ENCODE results near the gene PRSS22. TPM values are rescaled to one million over a fixed set of nuclear protein-coding genes. Genes with fewer than 3 reads are reported as not detected.
A peak's percentile ranks its signal among the peaks of the same experiment; 100 is the strongest.
"Not testable (repeated sequence)": the region's sequence is repeated elsewhere in the genome, so short reads cannot be mapped to it uniquely, and the experiment has no call there.

Gene PRSS22, protein sequence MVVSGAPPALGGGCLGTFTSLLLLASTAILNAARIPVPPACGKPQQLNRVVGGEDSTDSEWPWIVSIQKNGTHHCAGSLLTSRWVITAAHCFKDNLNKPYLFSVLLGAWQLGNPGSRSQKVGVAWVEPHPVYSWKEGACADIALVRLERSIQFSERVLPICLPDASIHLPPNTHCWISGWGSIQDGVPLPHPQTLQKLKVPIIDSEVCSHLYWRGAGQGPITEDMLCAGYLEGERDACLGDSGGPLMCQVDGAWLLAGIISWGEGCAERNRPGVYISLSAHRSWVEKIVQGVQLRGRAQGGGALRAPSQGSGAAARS
- not detected for total RNA-seq
- long read RNA-seq = 0 reads

DNA sequence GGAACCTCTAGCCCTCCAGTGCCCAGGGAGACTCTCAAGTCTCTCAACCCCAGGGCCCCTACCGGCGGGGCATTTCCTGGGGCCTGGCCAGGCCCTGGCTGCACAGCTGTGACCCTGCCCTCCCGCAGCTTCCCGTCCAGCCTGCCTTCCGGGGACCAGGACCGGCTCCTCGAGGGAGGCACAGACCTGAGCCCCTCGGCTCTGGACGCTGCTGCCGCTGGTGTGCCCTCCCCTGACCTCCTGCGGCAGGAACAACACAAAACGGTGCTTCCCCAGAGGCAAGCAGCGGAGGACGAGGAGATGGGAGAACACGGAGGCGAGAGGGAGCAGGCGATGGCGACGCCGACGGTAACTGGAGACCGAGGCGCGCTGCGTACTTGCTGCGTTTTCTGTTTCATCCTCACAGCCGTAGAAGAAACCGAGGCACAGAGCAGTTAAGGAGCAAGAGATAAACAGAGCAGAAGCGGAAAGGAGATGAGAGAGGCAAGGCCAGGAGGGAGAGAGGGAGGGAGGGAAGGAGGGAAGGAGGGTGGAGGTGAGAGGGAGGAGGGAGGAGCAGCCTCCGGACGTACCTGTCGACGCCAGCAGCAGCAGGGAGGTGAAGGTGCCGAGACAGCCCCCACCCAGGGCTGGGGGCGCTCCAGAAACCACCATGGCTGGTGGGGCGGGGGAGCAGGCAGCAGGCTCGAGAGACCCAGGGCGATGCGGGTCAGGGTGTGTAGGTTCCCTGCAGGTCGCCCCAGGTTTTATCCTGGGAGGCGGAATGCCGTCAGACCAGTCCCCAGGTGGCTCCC, at the start of gene PRSS22:
PRSS22 (minus strand) TSS at position 720 of the 794 bp plus-strand sequence; CDS start at position 654, 66 bp downstream.
- intact Hi-C loops (cut with DNase I) = no loop called here
- DNase-seq (ENCODE audit: low spot score) = peak; percentile 56

DNA sequence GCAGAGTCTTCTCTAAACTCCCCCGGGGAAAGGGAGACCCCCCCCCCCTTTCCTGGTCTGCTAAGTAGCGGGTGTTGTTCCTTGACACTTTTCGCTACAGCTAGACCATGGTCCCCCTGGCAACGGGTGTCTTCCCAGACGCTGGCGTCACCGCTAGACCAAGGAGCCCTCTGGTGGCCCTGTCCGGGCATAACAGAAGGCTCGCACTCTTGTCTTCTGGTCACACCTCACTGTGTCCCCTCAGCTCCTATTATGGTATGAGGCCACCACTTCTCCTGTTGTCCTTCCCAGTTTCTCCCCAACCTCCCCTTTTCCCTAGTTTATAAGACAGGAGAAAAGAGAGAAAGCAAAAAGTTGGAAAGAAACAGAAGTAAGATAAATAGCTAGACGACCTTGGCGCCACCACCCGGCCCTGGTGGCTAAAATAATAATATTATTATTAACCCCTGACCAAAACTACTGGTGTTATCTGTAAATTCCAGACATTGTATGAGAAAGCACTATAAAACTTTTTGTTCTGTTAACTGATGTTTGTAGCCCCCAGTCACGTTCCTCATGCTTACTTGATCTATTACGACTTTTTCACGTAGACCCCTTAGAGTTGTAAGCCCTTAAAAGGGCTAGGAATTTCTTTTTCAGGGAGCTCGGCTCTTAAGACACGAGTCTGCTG, 49.2 kb upstream of the PRSS22 start:
- DNase-seq (ENCODE audit: low spot score); intact Hi-C loops (cut with DNase I): not testable (repeated sequence)

DNA sequence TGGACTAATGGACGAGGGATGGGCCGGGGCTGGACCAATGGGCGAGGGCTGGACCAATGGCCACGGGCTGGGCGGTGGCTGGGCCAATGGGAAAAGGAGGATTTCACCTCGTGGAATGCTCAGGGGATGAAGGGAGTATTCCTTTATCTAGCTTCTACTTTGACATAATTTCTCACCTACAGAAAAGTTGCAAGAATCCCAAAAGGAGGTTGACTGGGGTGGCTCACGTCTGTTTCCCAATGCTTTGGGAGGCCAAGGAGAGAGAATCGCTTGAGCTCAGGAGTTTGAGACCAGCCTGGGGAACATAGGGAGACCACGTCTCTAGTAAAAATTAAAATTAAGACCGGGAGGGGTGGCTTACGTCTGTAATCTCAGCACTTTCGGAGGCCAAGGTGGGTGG, 48.0 kb upstream of the PRSS22 start:
- intact Hi-C loops (cut with DNase I) = loop anchor here (2.0 kb wide), 1 partner anchor 23 kb away; the partner anchor contains the start of gene FLYWCH2
- DNase-seq (ENCODE audit: low spot score) = no peak

DNA sequence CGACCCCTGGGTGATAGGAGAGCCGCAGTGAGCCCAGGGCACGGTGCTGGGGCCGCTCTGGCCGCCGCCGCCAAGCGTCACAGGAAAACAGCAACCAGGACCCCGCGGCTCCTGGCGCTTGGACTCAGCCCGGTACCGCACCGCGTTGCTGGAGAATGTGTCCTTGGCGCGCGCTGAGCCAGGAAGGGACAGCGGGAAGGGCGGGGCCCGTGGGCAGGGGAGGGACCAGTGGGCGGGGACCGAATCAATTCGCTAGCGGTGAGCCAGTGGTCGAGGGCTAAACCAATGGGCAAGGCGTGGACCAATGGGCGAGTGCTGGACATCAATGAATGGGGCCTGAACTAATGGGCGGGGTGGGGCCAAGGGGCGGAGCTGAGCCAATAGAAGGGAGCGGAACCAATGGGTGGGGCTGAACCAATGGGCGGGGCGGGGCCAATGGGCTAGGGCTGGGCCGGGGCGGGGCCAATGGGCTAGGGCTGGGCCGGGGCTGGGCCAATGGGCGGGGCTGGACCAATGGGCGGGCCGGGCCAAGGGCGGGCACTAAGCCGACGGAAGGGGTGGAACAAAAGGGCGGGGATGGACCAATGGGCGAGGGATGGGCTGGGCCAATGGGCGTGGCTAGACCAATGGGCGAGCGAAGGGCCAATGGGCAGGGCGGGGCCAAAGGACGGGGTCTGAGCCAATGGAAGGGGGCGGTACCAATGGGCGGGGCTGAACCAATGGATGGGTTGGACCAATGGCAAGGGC, 47.4 kb upstream of the PRSS22 start:
- intact Hi-C loops (cut with DNase I) = loop anchor here (2.0 kb wide), 1 partner anchor 23 kb away; the partner anchor contains the start of gene FLYWCH2
- peak; percentile 99 for DNase-seq (ENCODE audit: low spot score)

DNA sequence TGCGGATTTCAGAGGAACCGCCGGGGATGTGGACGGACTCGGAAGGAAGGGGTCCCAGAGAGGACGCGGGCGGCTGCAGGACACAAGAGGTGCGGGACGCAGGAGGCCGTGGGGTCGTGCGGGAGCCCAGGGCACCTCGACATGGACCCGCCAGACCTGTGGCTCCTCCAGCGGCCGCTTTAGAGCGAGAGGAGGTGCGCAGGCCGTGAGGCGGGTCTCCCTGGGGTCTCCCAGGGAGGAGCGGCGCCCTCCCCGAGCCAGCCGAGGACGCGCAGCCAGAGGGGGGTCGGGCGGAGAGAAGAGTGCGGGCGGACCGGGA, 46.9 kb upstream of the PRSS22 start:
- no peak for DNase-seq (ENCODE audit: low spot score)
- intact Hi-C loops (cut with DNase I) = loop anchor here (2.0 kb wide), 1 partner anchor 22 kb away; the partner anchor contains the start of gene FLYWCH2

DNA sequence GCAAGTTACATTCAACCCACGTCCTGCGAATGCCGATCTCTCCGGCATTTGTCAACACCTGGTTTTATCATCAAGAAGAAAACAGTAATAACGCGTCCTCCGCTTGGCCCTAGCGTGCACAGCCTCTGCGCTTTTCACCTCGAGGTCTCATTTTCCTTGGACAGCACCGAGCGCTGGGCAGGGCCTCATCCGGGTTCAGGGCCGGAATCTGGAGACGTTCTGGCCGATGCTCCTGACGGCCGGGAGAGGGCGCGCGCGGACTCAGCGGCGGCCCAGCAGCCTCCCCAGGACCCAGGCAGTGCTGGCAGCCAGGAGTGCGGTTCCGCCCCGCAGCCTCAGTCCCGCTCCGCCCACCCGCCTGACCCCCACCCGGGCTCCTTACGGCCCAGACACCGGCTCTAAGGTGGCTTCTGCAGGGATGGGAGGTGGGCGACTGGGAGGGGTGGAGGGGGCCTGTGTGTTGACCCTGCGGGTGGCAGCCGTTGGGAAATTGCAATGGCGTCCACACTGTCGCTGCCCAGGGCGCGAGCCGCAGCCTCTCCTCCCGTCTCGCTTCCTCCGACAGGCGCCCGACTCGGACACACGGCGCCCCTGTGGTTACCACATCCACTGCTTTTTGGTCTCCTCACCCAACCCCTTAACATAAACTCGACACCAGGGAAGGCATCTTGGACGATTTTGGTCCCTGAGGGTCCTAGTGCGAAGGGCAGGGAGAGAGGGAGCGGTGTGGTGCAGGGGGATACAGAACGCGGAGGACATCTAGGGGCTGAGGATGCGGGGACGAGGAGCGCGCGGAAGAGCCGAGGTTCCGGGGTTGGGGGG, 46.3 kb upstream of the PRSS22 start:
- intact Hi-C loops (cut with DNase I) = loop anchor here (2.0 kb wide), 1 partner anchor 22 kb away; the partner anchor contains the start of gene FLYWCH2

DNA sequence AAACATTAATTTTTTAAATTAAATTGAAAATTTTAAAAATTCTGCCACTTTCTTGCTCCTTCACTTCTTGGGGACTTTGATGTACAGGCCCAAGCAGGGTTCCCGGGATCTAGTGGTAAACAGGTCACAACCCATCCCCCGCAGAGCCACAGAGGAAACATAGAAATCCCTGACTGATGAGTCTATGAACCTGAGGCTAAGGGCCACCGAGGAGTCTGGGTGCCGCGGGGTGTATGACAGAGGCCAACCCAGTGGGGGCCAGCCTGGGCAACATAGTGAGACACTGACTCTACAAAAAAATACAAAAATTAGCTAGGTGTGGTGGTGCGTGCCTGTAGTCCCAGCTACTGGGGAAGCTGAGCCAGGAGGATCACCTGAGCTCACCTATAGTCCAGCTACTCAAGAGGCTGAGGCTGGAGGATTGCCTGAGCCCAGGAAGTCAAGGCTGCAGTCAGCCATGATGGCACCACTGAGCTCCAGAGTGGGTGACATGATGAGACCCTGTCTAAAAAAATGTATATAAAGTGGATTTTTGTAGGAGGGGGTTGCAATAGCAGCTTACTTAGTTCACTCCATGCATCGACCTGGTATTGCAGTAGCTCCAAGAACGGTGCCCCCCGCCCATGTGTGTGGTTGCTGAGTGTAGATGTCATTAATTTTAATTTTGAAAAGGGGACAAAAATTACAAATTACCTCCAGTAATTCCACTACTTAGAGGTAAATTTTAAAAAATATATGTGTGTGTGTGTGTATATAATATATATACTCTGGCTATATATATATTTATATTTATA, 44.6 kb upstream of the PRSS22 start:
- DNase-seq (ENCODE audit: low spot score) = no peak
- intact Hi-C loops (cut with DNase I) = no loop called here

More for the DNA sequence above, 46.3 kb upstream of the PRSS22 start:
- DNase-seq (ENCODE audit: low spot score) = peak; percentile 95

DNA sequence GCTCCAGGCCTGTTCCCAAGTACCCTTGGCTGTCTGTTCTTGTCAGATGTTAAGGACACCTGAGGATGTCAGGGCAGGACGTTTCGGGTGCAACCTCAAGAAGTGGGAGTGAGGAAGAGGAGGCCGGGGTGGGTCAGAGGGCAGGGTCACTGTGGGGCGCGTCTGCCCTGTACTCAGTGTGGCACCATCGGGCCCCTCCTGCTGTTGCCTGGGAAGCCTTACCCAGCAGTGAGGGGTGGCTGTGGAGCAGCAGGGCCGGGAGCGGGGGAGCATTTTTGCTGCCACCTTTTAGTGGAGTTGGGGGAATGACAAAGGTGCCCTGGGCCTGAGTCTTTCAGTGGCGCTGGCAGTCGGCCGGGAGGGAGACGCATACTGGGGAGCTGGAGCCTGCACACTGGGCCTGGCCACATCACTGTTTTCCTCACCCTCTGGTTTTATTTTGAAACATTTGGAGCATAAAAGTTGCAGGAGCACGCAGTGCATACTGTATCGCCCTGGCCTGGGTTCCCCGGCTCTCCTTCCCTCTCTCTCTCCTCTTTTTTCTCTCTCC, 42.6 kb upstream of the PRSS22 start:
- intact Hi-C loops (cut with DNase I) = no loop called here
- no peak for DNase-seq (ENCODE audit: low spot score)

DNA sequence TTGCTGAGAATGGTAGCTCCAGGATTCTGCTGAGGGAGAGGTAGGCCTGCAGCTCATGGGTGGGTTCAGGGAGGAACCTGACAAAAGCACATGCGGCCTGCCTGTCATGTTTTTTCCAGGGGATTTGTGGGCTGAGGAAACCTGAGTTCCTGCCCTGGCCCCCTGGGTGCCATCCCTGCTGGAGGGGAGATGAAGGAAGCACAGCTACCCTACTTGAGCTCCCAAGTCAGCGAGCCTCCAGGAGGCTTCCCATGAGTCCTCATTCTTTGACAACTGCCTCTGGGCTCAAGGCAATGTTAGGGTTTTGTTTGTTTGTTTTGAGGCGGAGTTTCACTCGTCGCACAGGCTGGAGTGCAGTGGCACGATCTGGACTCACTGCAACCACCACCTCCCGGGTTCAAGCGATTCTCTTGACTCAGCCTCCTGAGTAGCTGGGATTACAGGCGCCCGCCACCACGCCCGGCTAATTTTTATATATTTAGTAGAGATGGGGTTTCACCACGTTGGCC, 41.6 kb upstream of the PRSS22 start:
- no peak for DNase-seq (ENCODE audit: low spot score)
- intact Hi-C loops (cut with DNase I) = no loop called here

DNA sequence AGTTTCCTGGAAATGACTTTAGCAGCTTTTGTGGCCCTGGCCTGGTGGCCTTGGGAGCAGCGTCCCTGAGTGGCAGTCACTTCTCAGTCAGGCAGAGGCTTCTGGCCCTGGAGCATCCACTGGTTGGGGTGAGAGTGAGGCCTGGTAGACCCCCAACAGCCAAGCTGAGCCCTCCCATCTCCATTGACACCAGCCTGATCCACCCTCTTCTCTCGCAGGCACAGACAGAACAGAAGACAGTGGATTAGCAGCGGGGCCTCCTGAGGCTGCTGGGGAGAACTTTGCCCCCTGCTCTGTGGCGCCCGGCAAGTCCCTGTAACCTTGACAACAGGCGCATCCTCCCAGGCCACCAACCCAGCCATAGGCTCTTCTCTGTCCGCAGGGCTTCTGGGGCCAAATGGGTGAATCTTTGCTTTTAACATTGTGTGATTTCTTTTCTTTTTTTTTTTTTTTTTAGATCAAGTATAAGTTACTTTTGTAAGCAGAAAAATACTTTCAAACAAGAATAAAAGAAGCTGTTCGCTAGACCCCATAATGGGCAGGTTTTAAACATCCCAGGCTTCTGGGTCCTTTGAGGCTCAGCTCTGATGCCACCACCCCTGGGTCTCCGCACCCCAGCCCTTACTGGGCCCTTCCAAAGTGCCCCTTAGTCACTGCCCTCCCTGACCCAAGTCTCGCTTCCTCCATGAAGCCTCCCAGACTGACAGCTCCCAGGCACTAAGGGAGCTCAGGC, 41.0 kb upstream of the PRSS22 start:
- no peak for DNase-seq (ENCODE audit: low spot score)
- intact Hi-C loops (cut with DNase I) = no loop called here

DNA sequence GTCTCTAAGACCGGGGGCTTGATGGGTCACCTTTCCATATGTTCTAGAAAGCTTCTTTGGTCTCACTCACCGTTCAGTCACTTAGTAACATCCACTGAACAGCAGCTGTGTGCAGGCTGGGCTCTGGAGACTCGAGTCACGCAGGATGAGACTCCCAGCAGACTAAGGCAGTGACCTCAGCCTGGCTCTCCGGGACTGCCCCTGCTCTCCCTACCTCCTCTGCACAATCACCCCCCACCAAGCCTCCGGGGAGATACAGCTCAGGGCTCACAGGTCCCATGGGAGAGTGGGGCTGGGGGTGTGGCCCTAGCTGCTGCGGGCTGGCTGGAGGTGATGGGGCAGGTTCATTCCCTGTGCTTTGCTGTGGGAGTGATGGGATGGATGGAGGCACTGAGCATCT, 39.1 kb upstream of the PRSS22 start:
- intact Hi-C loops (cut with DNase I) = no loop called here
- no peak for DNase-seq (ENCODE audit: low spot score)

DNA sequence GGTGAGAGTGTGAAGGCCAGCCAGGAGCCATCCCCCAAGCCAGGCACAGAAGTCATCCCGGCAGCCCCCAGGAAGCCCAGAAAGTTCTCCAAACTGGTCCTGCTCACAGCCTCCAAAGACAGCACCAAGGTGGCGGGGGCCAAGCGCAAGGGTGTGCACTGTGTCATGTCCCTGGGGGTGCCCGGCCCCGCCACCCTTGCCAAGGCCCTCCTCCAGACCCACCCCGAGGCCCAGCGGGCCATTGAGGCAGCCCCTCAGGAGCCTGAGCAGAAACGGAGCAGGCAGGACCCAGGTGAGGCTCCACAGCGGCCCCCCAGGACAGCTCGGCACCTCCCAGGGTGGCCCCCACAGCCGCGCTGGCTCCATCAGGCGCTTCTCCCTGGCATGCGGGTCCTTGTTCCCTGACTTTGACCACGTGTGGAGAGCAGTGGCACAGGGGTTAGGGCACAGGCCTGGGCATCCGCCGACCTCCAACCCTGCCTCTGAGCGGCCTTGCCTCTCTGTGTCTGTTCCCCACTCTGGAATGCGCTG, 38.6 kb upstream of the PRSS22 start:
- intact Hi-C loops (cut with DNase I) = no loop called here
- no peak for DNase-seq (ENCODE audit: low spot score)

DNA sequence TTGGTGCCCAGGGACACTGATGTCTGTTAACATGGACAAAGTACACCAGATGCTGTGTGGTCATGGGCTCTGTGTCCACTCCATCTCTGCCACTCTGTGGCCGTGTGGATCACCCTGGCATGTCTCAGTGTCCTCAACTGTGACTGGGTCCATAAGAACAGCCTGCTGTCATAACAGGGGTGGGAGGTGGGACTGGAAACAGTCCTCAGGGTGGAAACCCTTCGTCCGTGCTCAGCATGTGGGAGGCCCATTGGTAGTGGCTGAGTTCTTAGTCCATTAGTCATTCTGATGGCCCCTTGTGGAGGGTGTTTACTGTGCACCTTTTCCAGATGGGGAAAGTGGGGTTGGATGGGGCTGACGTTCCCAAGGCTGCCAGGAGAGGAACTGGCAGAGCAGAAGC, 37.8 kb upstream of the PRSS22 start:
- intact Hi-C loops (cut with DNase I) = no loop called here

DNA sequence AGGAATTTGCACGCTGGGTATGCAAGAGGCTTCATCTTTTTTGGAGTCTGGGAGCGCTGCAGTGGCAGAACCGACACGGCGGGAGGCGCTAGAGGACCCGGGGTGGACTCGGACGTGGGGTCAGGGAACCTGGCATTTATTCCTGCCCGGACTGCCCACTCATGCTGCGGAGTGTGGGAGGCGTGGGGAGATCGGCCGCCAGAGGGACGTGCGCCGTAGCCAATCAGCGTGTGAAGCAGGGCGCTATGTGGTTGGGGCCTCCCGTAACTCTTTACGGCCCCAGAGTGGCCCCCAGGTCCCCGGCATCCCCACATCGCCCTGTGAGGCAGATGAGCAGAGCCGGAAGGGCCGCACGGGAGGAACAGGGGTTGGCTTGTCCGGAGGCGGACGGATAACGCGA, 36.3 kb upstream of the PRSS22 start:
- intact Hi-C loops (cut with DNase I) = no loop called here
- no peak for DNase-seq (ENCODE audit: low spot score)

More for the DNA sequence above, 37.8 kb upstream of the PRSS22 start:
- no peak for DNase-seq (ENCODE audit: low spot score)

DNA sequence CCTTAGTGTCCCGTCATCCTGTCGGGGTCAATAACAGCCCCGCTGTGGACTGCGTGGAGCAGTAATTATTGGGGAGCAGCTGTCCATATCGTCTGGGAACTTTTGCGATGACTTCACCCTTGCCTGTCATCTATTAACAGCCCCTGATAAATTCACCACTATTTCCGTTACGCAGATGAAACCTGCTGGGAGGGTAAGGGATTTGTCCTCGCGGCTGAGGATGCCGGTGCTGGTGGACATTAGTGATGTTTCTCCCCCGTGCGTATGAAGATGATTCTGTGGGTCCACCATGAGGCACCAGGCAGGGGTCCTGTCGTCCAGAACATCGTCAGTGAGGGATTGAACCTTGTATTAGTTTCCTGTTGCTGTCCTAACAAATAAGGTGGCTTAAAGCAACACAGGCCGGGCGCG, 26.1 kb upstream of the PRSS22 start:
- no peak for DNase-seq (ENCODE audit: low spot score)
- intact Hi-C loops (cut with DNase I) = no loop called here

DNA sequence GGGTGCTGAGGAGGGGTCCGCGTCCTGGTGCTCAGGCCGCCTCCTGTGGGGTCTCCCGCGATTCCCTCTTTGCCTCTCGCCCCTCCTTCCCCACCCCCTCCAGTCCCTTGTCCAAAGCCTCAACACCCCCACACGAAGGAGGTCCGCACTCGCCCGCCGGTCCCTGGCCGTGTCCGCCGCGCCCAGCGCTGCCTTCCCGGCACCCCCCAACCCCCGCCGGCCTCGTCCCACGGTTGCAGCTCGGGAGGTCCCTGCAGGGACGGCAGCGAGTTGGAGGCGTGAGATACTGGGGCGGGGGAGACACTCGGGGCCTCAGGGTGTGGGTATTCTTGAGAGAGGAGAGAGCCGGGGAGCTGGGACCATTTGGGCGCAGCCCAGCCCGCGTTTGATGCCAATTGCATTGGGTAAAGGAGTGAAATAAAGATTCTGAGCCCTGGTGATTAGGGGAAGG, 25.5 kb upstream of the PRSS22 start:
- no peak for DNase-seq (ENCODE audit: low spot score)
- intact Hi-C loops (cut with DNase I) = loop anchor here (2.0 kb wide), 1 partner anchor 21 kb away; no protein-coding TSS in a partner anchor

All from cardiac septum (tissue), 1 donor.